Left lung (tissue), 10 donors: ENCODE data around the gene LAMP1. TPM values are rescaled to one million over a fixed set of nuclear protein-coding genes. Genes with fewer than 3 reads are reported as not detected.

ENCODE experiments used
- ATAC-seq: fragments of 200-7000 bp; cut with Tn5 transposase; one replicate; pipeline ENCODE4 v1.9.1; 2020; ENCODE audit warnings: moderate library complexity
- DNase-seq, 4 donors: peaks; one replicate each; pipeline ENCODE4 v3.0.0-alpha.2; 2013 to 2020
- H3K27ac ChIP-seq, 2 donors: fragments of 200-600 bp; sonication (generic) in 1 of 2; one replicate each; pipeline versions ENCODE4 v1.5.0 to v1.8.0; 2020 to 2021
- H3K27me3 ChIP-seq, 2 donors: fragments of 200-600 bp; sonication (generic) in 1 of 2; one replicate each; pipeline versions ENCODE4 v1.5.0 to v1.8.0; 2020 to 2021
- H3K36me3 ChIP-seq, 2 donors: fragments of 200-600 bp; sonication (generic) in 1 of 2; one replicate each; pipeline versions ENCODE4 v1.5.0 to v1.8.0; 2020 to 2021
- H3K4me1 ChIP-seq, 2 donors: fragments of 200-600 bp; one replicate each; pipeline ENCODE4 v1.8.0; 2021
- H3K4me3 ChIP-seq, 2 donors: fragments of 200-600 bp; sonication (generic) in 1 of 2; one replicate each; pipeline versions ENCODE4 v1.5.0 to v1.8.0; 2020 to 2021; ENCODE audit warnings: mild to moderate bottlenecking in 1 of 2
- H3K9me3 ChIP-seq, 2 donors: fragments of 200-600 bp; sonication (generic) in 1 of 2; one replicate each; pipeline versions ENCODE4 v1.5.0 to v1.8.0; 2020 to 2021
- intact Hi-C, 2 donors: fragments of 100-400 bp; cut with DNase I; formaldehyde crosslinking; loops; one replicate each; pipeline versions ENCODE4 v1.11.2 to v1.14.2; 2022
- polyA plus RNA-seq, 6 donors: library from polyadenylated mRNA; unstranded; fragments of 120-200 nt; gene quantifications; one replicate each; pipeline ENCODE4 v1.2.1, GENCODE V29; 2013; ENCODE audit not compliant: insufficient read length in 6 of 6
- total RNA-seq, 2 donors: library from RNA; stranded (reverse); fragmentation: NEBNext Ultra II Directional; extraction: Animal tissue kit (Norgen Biotek cat#: 25700); gene quantifications; one replicate each; pipeline ENCODE4 v1.2.1, GENCODE V29; 2021
- TF ChIP-seq, protein P1 (sequence below), 2 donors: fragments of 200-600 bp; sonication (generic) in 1 of 2; IDR thresholded peaks; one replicate each; pipeline versions ENCODE4 v1.5.0 to v1.8.0; 2021; ENCODE audit warnings: antibody characterized with exemption in 2 of 2
- donor health status: DM: no; HTN: yes; CAD: no.
- donor health status: DM: no; HTN: no; CAD: no.

LAMP1 gene
- total and polyA plus RNA-seq, 8 donors: 102 to 374 (median 118) TPM

DNA sequence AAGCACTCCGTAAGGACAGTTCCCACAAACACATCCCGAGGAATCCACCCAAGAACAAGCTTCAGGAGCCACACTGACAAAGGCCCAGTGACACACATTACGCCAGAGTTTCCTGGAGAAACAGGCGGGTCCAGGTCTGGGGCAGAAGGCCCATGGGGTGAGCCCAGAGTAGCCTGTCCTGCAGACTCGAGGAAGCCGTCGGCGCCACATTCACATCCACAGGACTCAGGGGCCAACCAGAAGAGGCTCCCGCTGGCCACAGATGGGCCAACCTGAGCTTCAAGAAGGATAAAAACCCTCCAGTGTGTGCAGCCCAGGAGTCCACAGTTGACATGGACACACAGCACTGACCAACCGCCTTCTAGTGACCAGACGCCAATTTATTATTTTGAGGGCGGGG, 35.6 kb downstream of the LAMP1 start:
- no peaks in the 10 kb centered on the region for H3K27me3 ChIP-seq
- ATAC-seq (no peak), DNase-seq (peak in 1 of 4 donors; percentile 46)
- H3K36me3 ChIP-seq: no peaks in the 10 kb centered on the region
- no peak overlapping the region for H3K4me3 ChIP-seq
- no peaks in the 10 kb centered on the region for H3K9me3 ChIP-seq
- intact Hi-C loops: no loop called here
- no peaks in the 10 kb centered on the region for H3K4me1 ChIP-seq
- H3K27ac ChIP-seq: no peak overlapping the region
- TF ChIP-seq, protein P1, sequence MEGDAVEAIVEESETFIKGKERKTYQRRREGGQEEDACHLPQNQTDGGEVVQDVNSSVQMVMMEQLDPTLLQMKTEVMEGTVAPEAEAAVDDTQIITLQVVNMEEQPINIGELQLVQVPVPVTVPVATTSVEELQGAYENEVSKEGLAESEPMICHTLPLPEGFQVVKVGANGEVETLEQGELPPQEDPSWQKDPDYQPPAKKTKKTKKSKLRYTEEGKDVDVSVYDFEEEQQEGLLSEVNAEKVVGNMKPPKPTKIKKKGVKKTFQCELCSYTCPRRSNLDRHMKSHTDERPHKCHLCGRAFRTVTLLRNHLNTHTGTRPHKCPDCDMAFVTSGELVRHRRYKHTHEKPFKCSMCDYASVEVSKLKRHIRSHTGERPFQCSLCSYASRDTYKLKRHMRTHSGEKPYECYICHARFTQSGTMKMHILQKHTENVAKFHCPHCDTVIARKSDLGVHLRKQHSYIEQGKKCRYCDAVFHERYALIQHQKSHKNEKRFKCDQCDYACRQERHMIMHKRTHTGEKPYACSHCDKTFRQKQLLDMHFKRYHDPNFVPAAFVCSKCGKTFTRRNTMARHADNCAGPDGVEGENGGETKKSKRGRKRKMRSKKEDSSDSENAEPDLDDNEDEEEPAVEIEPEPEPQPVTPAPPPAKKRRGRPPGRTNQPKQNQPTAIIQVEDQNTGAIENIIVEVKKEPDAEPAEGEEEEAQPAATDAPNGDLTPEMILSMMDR (IDR thresholded peaks at IDR 0.05): no peak

DNA sequence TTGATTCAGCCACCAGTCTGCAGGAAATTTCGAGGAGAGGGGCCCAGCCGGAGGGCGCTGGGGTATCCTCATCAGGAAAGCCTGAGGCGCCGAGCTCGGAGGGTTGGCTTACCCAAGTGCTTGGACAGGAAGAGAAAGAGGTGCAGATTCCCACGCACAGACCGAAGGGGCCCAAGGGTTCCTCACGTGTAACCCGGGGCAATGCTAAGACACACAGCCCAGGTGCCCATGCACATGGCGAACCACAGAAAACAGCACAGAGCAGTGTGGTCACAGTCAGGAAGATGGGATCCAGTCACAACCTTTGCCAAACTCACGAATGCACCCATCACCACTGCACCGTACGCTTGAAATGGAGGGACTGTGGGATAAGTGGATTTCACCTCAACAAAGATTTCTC, 36.0 kb downstream of the LAMP1 start:
- Histone ChIP-seq H3K27me3 (no peaks in the 10 kb centered on the region), H3K9me3 (no peaks in the 10 kb centered on the region), H3K27ac (no peak overlapping the region), H3K4me3 (no peak overlapping the region), H3K4me1 (no peaks in the 10 kb centered on the region), H3K36me3 (no peaks in the 10 kb centered on the region)
- TF ChIP-seq, protein P1 (IDR thresholded peaks at IDR 0.05): no peak
- ATAC-seq: no peak
- peak in 1 of 4 donors; percentile 75 for DNase-seq
- intact Hi-C loops: no loop called here

DNA sequence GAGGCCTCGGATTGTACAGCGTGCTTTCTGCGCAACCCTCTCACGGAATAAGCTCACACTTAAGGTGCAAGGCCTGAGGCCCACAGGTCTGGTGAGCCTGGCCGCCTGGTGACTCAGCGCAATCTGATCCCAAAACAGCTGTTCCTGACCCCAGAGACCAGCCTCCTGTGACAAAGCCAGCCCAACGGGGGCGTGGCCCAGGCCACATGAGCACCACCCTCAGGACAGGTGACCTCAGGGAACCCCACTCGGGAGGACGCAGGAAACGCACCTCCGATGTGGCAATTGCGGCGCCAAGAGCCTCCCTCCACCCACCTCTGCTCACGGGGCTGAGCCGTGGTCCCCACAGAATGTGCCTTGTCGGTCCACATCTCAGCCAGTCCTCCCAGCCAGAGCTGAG, 40.5 kb downstream of the LAMP1 start:
- peak in 1 of 4 donors; percentile 59 for DNase-seq
- Histone ChIP-seq H3K36me3 (no peaks in the 10 kb centered on the region), H3K4me1 (no peaks in the 10 kb centered on the region), H3K27me3 (no peaks in the 10 kb centered on the region), H3K27ac (no peak overlapping the region), H3K4me3 (no peak overlapping the region), H3K9me3 (no peaks in the 10 kb centered on the region)
- TF ChIP-seq, protein P1 (IDR thresholded peaks at IDR 0.05): no peak
- intact Hi-C loops: no loop called here
- no peak for ATAC-seq

DNA sequence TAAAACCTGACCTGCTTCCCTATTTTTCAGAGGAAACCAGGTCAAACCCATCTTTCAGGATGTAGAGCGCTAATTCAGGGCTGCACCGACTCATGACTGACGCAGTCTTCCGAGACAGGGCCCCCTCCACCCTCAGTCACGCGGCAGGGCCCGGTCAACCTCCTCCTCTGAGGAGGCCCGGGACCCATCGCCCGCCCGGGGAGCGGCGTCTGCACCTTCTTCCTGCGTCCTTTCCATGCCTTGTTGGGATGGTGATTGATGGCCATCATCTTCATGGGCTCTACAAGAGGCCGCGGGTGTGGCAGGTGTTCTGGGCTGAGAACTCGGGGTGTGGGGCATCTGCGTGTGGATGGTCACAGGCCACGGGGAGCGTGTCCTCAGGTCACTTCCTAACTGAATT, 40.9 kb downstream of the LAMP1 start:
- TF ChIP-seq, protein P1 (IDR thresholded peaks at IDR 0.05): no peak
- H3K4me1 ChIP-seq: no peaks in the 10 kb centered on the region
- H3K9me3 ChIP-seq: no peaks in the 10 kb centered on the region
- no peaks in the 10 kb centered on the region for H3K36me3 ChIP-seq
- ATAC-seq (no peak), DNase-seq (peak in 1 of 4 donors; percentile 46)
- H3K4me3 ChIP-seq: no peak overlapping the region
- intact Hi-C loops: no loop called here
- no peaks in the 10 kb centered on the region for H3K27me3 ChIP-seq
- no peak overlapping the region for H3K27ac ChIP-seq

DNA sequence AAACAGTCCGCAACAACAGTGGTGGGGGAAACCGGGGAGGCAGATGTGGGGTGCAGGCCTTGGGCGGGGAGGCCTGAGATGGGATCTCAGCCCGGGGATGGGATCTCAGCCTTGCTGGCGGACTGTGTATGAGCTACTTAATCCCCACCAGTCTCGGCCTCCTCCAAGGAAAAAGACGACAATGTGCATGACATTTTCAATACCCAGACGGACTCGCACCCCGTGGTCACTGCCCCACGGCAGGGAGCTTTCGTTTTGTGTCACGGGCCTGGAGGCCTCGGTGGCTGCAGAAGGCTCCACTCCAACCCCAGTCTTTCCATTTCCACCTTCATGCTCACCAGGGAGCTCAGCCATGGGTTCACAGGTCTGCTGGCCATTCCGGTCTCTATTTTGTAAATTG, 41.4 kb downstream of the LAMP1 start:
- no peaks in the 10 kb centered on the region for H3K36me3 ChIP-seq
- no peaks in the 10 kb centered on the region for H3K27me3 ChIP-seq
- ATAC-seq: no peak
- no peaks in the 10 kb centered on the region for H3K4me1 ChIP-seq
- DNase-seq: peak in 1 of 4 donors; percentile 63
- no peak overlapping the region for H3K4me3 ChIP-seq
- TF ChIP-seq, protein P1 (IDR thresholded peaks at IDR 0.05): no peak
- intact Hi-C loops: no loop called here
- H3K27ac ChIP-seq: no peak overlapping the region
- H3K9me3 ChIP-seq: no peaks in the 10 kb centered on the region
